ENCODE data around the gene CLDND2.

- TF ChIP-seq CTCF (IDR thresholded peaks at IDR 0.05) = no peak
- no peak for TF ChIP-seq EZH2phosphoT487 (IDR thresholded peaks at IDR 0.05)
These were observed 27.7 kb downstream of the CLDND2 start for GRCh38 chr19:51341066-51341465.

Measured in neural progenitor cell (in vitro differentiated cells).